Aorta (tissue), 4 donors: ENCODE data around the gene ACTR8. TPM values are rescaled to one million over a fixed set of nuclear protein-coding genes. Genes with fewer than 3 reads are reported as not detected.

Experiments used
- polyA plus RNA-seq, 2 donors: library from polyadenylated mRNA; stranded (reverse); fragments of 200-250 nt; gene quantifications; one replicate each; pipeline ENCODE4 v1.2.3, GENCODE V29; 2013
- total RNA-seq, 2 donors: library from RNA; stranded (reverse); fragmentation: NEBNext Ultra II Directional; extraction: Animal tissue kit (Norgen Biotek cat#: 25700); gene quantifications; one replicate each; pipeline ENCODE4 v1.2.1, GENCODE V29; 2021
- donor health status: healthy with polysubstance abuse.
- donor health status: Bipolar disorder and iron deficiency.
- donor health status: DM: no; HTN: no; CAD: no.
- donor health status: DM: yes; HTN: yes; CAD: no.

Gene ACTR8
- total and polyA plus RNA-seq, 4 donors = 5.4 to 29.1 (median 16.5) TPM

Other genes with a start within 250 kb of the ACTR8 start
- gene CHDH, start 35.7 kb downstream of the ACTR8 start, total RNA-seq = 1 to 10 TPM; 1.1 to 3.7 TPM
- under 1 TPM; 0.56 to 0.63 TPM for gene CHDH, start 35.7 kb downstream of the ACTR8 start, polyA plus RNA-seq
- under 1 TPM; 0.52 to 0.96 TPM for gene IL17RB, start 35.6 kb downstream of the ACTR8 start, total RNA-seq
- 1 to 10 TPM in 1 of 2 donors, under 1 TPM in 1; 0.23 to 1.9 TPM for gene IL17RB, start 35.6 kb downstream of the ACTR8 start, polyA plus RNA-seq
- 10 to 100 TPM; 44.0 to 62.3 TPM for gene SELENOK, start 9.7 kb upstream of the ACTR8 start, total RNA-seq
- gene SELENOK, start 9.7 kb upstream of the ACTR8 start, polyA plus RNA-seq = 100 to 1,000 TPM in 1 of 2 donors, 10 to 100 TPM in 1; 94.9 to 115 TPM
- gene CACNA2D3, start 240.4 kb upstream of the ACTR8 start, total RNA-seq = 1 to 10 TPM; 1.2 to 2.4 TPM
- 1 to 10 TPM in 1 of 2 donors, under 1 TPM in 1; 0.72 to 1.8 TPM for gene CACNA2D3, start 240.4 kb upstream of the ACTR8 start, polyA plus RNA-seq